GM12878 (cell line): Measurements from ENCODE around the gene LCA5. TPM values are rescaled to one million over a fixed set of nuclear protein-coding genes. Genes with fewer than 3 reads are reported as not detected.

Experiments
- ATAC-seq: fragments of 200-7000 bp; cut with Tn5 transposase; 3 replicates; pipeline ENCODE4 v1.9.1; 2020; ENCODE audit warnings: mild to moderate bottlenecking, moderate library complexity
- BruUV-seq: library from RNA; stranded (reverse); fragments of 400-500 nt; replicated peaks from 2 replicates; lab custom pipeline; 2021; lab: Mats Ljungman, UMichigan
- CTCF ChIA-PET: fragments of 300-600 bp; sonication (Branson Sonifier 250); formaldehyde crosslinking; extraction: SDS; loops from one replicate; lab custom pipeline; 2021; ENCODE audit warnings: inconsistent platforms; lab: Yijun Ruan, JAX
- POLR2A ChIA-PET: fragments of 350-600 bp; formaldehyde crosslinking; extraction: SDS; loops from one replicate; lab custom pipeline; 2021; ENCODE audit warnings: inconsistent platforms; lab: Charles Lee
- RAD21 ChIA-PET: fragments of 300-600 bp; sonication (Branson Sonifier 250); formaldehyde crosslinking; loops from one replicate; lab custom pipeline; 2023; ENCODE audit warnings: antibody characterized with exemption; ENCODE audit not compliant: unreplicated experiment; lab: Charles Lee
- SMC1A ChIA-PET: fragments of 300-600 bp; sonication (Branson Sonifier 250); formaldehyde crosslinking; loops from one replicate; lab custom pipeline; 2023; ENCODE audit not compliant: unreplicated experiment, uncharacterized antibody; lab: Charles Lee
- DNase-seq: peaks from one replicate; pipeline ENCODE4 v3.0.0-alpha.2; 2011; ENCODE audit warnings: low read depth, low spot score
- FAIRE-seq: peaks from 3 replicates; lab custom pipeline; 2011; peaks lifted over from hg19 to GRCh38; lab: Jason Lieb, UNC
- H2AFZ ChIP-seq: 2 replicates; pipeline ENCODE4 v1.6.0; 2011; ENCODE audit warnings: low read depth, low read length, control low read depth; ENCODE audit not compliant: control insufficient read depth
- H3K27ac ChIP-seq: 2 replicates; pipeline ENCODE4 v1.5.1; 2011; ENCODE audit warnings: control low read depth; ENCODE audit not compliant: control insufficient read depth, insufficient read depth
- H3K27me3 ChIP-seq, 2 experiments: replicated peaks in 1 of 2; 2 replicates each; pipeline versions ENCODE4 v1.6.0 to v1.6.1; 2011; ENCODE audit warnings: low read length in 1 of 2; ENCODE audit not compliant: control insufficient read depth in 2 of 2, insufficient read depth in 2 of 2
- H3K36me3 ChIP-seq, 2 experiments: 2 replicates each; pipeline ENCODE4 v1.5.1; 2011; ENCODE audit warnings: low read length in 1 of 2; ENCODE audit not compliant: control insufficient read depth in 2 of 2, insufficient read depth in 2 of 2
- H3K4me1 ChIP-seq: 2 replicates; pipeline ENCODE4 v1.6.1; 2011; ENCODE audit warnings: mild to moderate bottlenecking, low read length, moderate library complexity, mixed read lengths; ENCODE audit not compliant: control insufficient read depth, insufficient read depth
- H3K4me2 ChIP-seq: 2 replicates; pipeline ENCODE4 v1.6.0; 2011; ENCODE audit warnings: control low read depth; ENCODE audit not compliant: control insufficient read depth, insufficient read depth
- H3K4me3 ChIP-seq: fragments of 200-600 bp; sonication (generic); 2 replicates; pipeline ENCODE4 v1.5.1; 2016
- H3K79me2 ChIP-seq: 2 replicates; pipeline ENCODE4 v1.6.0; 2011; ENCODE audit warnings: low read length; ENCODE audit not compliant: control insufficient read depth, insufficient read depth
- H3K9ac ChIP-seq: 2 replicates; pipeline ENCODE4 v1.8.0; 2011; ENCODE audit warnings: low read length, control low read depth, mixed read lengths; ENCODE audit not compliant: control insufficient read depth, insufficient read depth
- H3K9me3 ChIP-seq: replicated peaks from 3 replicates; pipeline ENCODE4 v1.5.1; 2011; ENCODE audit warnings: mild to moderate bottlenecking, low read length; ENCODE audit not compliant: control insufficient read depth, insufficient read depth
- H4K20me1 ChIP-seq: 2 replicates; pipeline ENCODE4 v1.6.0; 2011; ENCODE audit not compliant: control insufficient read depth, insufficient read depth
- BCL11A ChIP-seq: IDR thresholded peaks from 2 replicates; pipeline ENCODE4 v1.6.1; 2011; ENCODE audit warnings: low read depth, low read length
- CEBPB ChIP-seq, 2 experiments: fragments of 150-350 bp in 1 of 2; IDR thresholded peaks; 2 replicates each; pipeline ENCODE4 v1.6.1; 2012 to 2014; ENCODE audit warnings: low read depth in 2 of 2, low read length in 2 of 2, borderline replicate concordance in 1 of 2, inconsistent platforms in 1 of 2
- DPF2 ChIP-seq: fragments of 450-650 bp; IDR thresholded peaks from 2 replicates; pipeline ENCODE4 v1.6.1; 2017; ENCODE audit warnings: mild to moderate bottlenecking
- IKZF2 ChIP-seq, 2 experiments: fragments of 450-650 bp; IDR thresholded peaks; 2 replicates each; pipeline ENCODE4 v1.6.1; 2017; ENCODE audit warnings: mild to moderate bottlenecking in 2 of 2, moderate library complexity in 2 of 2
- MEF2B ChIP-seq: fragments of 450-650 bp; IDR thresholded peaks from 2 replicates; pipeline ENCODE4 v1.6.1; 2018; ENCODE audit warnings: mild to moderate bottlenecking, moderate library complexity; ENCODE audit not compliant: partially characterized antibody, poor library complexity, severe bottlenecking
- MTA2 ChIP-seq: fragments of 450-650 bp; IDR thresholded peaks from 2 replicates; pipeline ENCODE4 v1.6.1; 2016; ENCODE audit warnings: low read depth, mild to moderate bottlenecking, moderate library complexity
- MXI1 ChIP-seq: fragments of 150-350 bp; IDR thresholded peaks from 2 replicates; pipeline ENCODE4 v1.6.1; 2011; ENCODE audit warnings: low read depth, mild to moderate bottlenecking, inconsistent platforms, low read length, improper control_type of control experiment
- NRF1 ChIP-seq: conservative IDR thresholded peaks from 2 replicates; pipeline ENCODE4 v1.6.1; 2011; ENCODE audit warnings: mild to moderate bottlenecking, low read depth, low read length, improper control_type of control experiment
- SUZ12 ChIP-seq: fragments of 200-600 bp; sonication (generic); IDR thresholded peaks from one replicate; pipeline ENCODE4 v1.6.1; 2018; ENCODE audit warnings: antibody characterized with exemption, mild to moderate bottlenecking; ENCODE audit not compliant: unreplicated experiment
- TCF12 ChIP-seq: IDR thresholded peaks from 2 replicates; pipeline ENCODE4 v1.6.1; 2011; ENCODE audit warnings: low read depth, mild to moderate bottlenecking, low read length
- WRNIP1 ChIP-seq: IDR thresholded peaks from 2 replicates; pipeline ENCODE4 v1.6.1; 2011; ENCODE audit warnings: low read depth, low read length, improper control_type of control experiment, borderline replicate concordance
- ZNF274 ChIP-seq: IDR thresholded peaks from one replicate; pipeline ENCODE4 v1.8.0; 2011; ENCODE audit not compliant: insufficient read length, insufficient read depth
- WGBS: methylation state at CpG from one replicate; pipeline ENCODE4 v1.1.6; 2016; ENCODE audit warnings: low lambda C conversion rate; ENCODE audit not compliant: insufficient replicate concordance, insufficient coverage; ENCODE audit errors: missing lambda C conversion rate; 5-methylcytosine and 5-hydroxymethylcytosine counted together
- in situ Hi-C: fragments of 300-500 bp; cut with MboI; formaldehyde crosslinking; loops from 9 replicates; pipeline ENCODE4 v1.14.3; 2018; ENCODE audit warnings: mixed read lengths
- intact Hi-C: fragments of 100-400 bp; cut with micrococcal nuclease; formaldehyde crosslinking; loops from one replicate; pipeline ENCODE4 v1.14.2; 2022; ENCODE audit not compliant: unreplicated experiment
- polyA plus RNA-seq, 11 experiments: library from polyadenylated mRNA; depleted of rRNA in 4 of 11; unstranded in 6 of 11; stranded (reverse) in 5 of 11; fragments of >200 nt; fragmentation: Nextera tagmentation in 4 of 11; fragmentation: Illumina TruSeq in 1 of 11; extraction: Ambion mirVana in 4 of 11; extraction: Trizol in 1 of 11; gene quantifications; 1 replicate in 1 of 11; 2 replicates in 10 of 11; pipeline versions ENCODE4 v1.2.1 to v1.2.3, GENCODE V29; 2011 to 2016; ENCODE audit warnings: inconsistent platforms in 2 of 11, missing spikeins in 2 of 11, low read depth in 1 of 11
- total RNA-seq, 4 experiments: library from RNA; depleted of rRNA in 3 of 4; stranded (reverse); fragments of >200 nt in 3 of 4; fragmentation: Illumina TruSeq in 1 of 4; extraction: Trizol in 1 of 4; gene quantifications; 2 replicates each; pipeline versions ENCODE4 v1.2.1 to v1.2.3, GENCODE V29; 2013 to 2021
- TF ChIP-seq, protein P1 (sequence below): IDR thresholded peaks from 2 replicates; pipeline ENCODE4 v1.6.1; 2012; ENCODE audit warnings: low read length, inconsistent platforms

LCA5 gene
- total and polyA plus RNA-seq, 10 of the 15 experiments (the other 5 are each of a cell fraction or from before 2014, with no cell fraction given): 0.13 to 0.45 (median 0.27) TPM

DNA sequence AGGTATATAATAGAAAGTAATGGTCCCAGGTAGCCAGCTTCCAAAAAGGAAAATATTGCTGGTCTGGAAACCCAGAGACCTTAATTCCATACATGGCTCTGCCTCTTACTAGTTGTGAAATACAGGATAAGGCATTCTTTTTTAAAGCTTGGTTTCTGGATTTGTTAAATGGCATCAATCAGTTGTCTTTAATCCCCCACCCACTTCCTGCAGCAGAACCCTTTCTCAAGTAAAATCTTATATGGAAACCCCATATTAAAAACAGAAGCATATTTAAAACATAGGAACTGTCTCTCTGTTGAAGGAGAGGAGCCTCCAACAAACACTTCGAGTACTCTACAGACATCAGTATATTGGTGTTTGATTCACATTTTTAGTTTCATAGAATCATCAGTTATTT is 6.2 kb upstream of the LCA5 start (continued):
- TF ChIP-seq BCL11A (no peak), MTA2 (no peak), SUZ12 (no peak), CEBPB (IDR thresholded peaks at IDR 0.05; ENCODE audit: borderline replicate concordance in 1 of 2, low read depth in 2 of 2, low read length in 2 of 2) (no peak), WRNIP1 (no peak), NRF1 (no peak), TCF12 (no peak), DPF2 (no peak), MXI1 (no peak), MEF2B (no peak)
- TF ChIP-seq, protein P1, sequence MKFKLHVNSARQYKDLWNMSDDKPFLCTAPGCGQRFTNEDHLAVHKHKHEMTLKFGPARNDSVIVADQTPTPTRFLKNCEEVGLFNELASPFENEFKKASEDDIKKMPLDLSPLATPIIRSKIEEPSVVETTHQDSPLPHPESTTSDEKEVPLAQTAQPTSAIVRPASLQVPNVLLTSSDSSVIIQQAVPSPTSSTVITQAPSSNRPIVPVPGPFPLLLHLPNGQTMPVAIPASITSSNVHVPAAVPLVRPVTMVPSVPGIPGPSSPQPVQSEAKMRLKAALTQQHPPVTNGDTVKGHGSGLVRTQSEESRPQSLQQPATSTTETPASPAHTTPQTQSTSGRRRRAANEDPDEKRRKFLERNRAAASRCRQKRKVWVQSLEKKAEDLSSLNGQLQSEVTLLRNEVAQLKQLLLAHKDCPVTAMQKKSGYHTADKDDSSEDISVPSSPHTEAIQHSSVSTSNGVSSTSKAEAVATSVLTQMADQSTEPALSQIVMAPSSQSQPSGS: no peak

DNA sequence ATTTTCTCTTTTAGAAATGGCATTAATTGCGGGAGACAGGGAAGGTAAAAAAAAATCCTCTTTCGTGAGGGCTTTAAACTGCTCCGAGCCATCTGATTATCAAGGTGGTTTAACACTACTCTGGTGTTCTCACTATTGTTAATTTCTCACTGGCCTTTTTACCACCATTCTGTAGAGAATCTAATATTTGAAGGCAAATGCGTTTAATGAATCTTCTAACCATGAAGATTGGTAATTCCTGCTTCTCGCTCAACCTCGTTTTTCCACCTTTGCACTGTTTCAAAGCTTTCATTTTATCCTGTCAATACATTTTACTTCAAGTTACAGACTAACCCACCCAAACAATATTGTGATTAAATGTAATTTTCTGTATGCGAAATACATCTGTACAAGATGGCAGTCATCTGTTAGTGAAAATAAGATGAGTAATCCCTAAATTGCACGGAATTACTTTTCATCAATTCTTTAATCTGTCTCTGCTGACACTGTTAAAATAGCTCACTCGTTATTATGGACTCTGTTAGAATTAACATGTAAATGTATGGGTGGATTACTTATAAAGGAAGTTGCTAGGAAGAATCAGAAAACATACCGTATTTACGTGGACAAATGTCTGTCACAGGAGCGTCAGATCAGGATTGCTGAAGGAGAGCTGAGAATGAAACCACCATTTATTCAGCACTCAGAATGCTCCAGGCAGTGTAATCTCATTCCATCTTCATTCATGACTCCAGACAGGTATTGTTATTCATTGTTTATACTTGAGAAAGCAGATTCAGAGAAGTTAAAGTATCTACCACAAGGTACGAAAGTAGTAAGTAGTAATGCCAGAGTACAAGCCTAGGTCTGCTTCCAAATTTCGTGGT is 1.1 kb upstream of the LCA5 start:
- ATAC-seq (no peak), FAIRE-seq (no peak), DNase-seq (no peak)
- H4K20me1 ChIP-seq: no peaks in the 10 kb centered on the region
- no peak overlapping the region; the same call in 1 of the 2 replicates for H3K27ac ChIP-seq
- intact Hi-C loops: no loop called here
- H3K9me3 ChIP-seq: no peaks in the 10 kb centered on the region
- ChIA-PET CTCF (no interaction called here), SMC1A (interaction anchor here (1.0 kb wide), 1 partner anchor 37 kb away, joined by 3 read pairs; no protein-coding TSS in a partner anchor), RAD21 (no interaction called here), POLR2A (no interaction called here)
- no peaks in the 10 kb centered on the region for H3K27me3 ChIP-seq
- no peaks in the 10 kb centered on the region; the same call in 1 of the 2 replicates for H3K79me2 ChIP-seq
- TF ChIP-seq ZNF274: no peak
- 0 out of 4 replicates have a peak, but pooled peaks of 1 of the 2 experiments have one; percentile 9 for TF ChIP-seq IKZF2 (IDR thresholded peaks at IDR 0.05)
- in situ Hi-C loops: no loop called here
- peak overlapping the region; percentile 89 for H2AFZ ChIP-seq
- no peaks in the 10 kb centered on the region for H3K36me3 ChIP-seq
- BruUV-seq: TSS peak; percentile 62
- peak overlapping the region; percentile 94; the same call in 1 of the 2 replicates for H3K4me3 ChIP-seq
- peak overlapping the region; percentile 88 for H3K4me2 ChIP-seq
- H3K9ac ChIP-seq: peak overlapping the region; percentile 82
- WGBS: 76% methylated on average over 14 of the region's 14 CpGs
- H3K4me1 ChIP-seq: peaks cover 2% of the 10 kb centered on the region
